22Rv1 (cell line): ENCODE data around the gene PTPRG.

Experiments
- CTCF ChIP-seq: fragments of 450-650 bp; IDR thresholded peaks from 2 replicates; pipeline ENCODE4 v1.5.1; 2017; ENCODE audit warnings: mild to moderate bottlenecking
- ZFX ChIP-seq: fragments of 450-650 bp; IDR thresholded peaks from 2 replicates; pipeline ENCODE4 v1.6.1; 2017; ENCODE audit warnings: antibody characterized with exemption, borderline replicate concordance

DNA sequence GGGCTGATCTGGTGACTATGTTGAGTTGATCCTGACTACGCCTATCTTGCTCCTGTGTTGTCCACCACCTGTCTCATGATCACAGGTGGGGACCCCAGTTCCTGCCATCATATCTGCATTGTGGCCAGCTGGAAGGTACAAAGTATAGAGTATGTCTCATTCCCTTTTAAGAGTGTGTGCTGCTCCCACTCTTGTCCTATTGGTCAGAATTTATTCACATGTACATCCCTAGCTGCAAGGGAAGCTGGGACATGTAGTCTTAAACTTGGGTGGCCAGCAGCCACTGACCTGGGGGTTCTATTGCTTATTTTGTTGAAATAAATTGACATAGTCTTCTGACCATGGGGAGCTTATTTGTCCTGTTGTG, 373.1 kb downstream of the PTPRG start:
- no peak for TF ChIP-seq CTCF
- no peak for TF ChIP-seq ZFX
